ENCODE results near the gene CAVIN4.

DNA sequence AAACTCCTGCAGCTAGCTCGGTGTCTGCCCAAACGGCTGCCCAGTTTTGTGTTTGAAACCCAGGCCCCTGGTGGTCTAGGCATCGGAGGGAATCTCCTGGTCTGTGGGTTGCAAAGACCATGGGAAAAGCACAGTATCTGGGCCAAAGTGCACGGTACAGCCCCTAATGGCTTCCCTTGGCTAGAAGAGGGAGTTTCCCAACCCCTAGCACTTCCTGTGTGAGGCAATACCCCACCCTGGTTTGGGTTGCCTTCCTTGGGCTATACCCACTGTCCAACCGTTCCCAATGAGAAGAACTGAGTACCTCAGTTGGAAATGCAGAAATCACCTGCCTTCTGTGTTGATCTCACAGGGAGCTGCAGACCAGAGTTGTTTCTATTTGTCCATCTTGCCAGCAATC lies 41.8 kb downstream of the CAVIN4 start:
- TF ChIP-seq NCOA2 (CRISPR knock-in tag; IDR thresholded peaks at IDR 0.05): no peak
- TF ChIP-seq, protein P1, sequence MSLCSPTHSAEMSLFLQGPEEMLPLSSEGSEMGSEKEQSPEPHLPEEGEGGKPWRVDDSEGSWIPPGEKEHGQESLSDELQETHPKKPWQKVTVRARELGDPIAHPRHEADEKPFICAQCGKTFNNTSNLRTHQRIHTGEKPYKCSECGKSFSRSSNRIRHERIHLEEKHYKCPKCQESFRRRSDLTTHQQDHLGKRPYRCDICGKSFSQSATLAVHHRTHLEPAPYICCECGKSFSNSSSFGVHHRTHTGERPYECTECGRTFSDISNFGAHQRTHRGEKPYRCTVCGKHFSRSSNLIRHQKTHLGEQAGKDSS (CRISPR knock-in tag; IDR thresholded peaks at IDR 0.05; ENCODE audit: borderline replicate concordance, low read depth): no peak
- TF ChIP-seq ESRRA (CRISPR knock-in tag; IDR thresholded peaks at IDR 0.05; ENCODE audit: low read depth): no peak

All from HepG2 (cell line).